Fibroblast of the aortic adventitia (primary cell): ENCODE results near the gene SFTA2. TPM values are rescaled to one million over a fixed set of nuclear protein-coding genes. Genes with fewer than 3 reads are reported as not detected.

Experiments
- DNase-seq: peaks from one replicate; pipeline ENCODE4 v3.0.0-alpha.2; 2010; ENCODE audit warnings: low read depth
- H3K4me3 ChIP-seq: 2 replicates; pipeline ENCODE4 v1.5.1; 2011; ENCODE audit warnings: low read depth, mild to moderate bottlenecking, control low read depth, low read length, moderate library complexity
- CTCF ChIP-seq: IDR thresholded peaks from 2 replicates; pipeline ENCODE4 v1.5.1; 2011; ENCODE audit warnings: mild to moderate bottlenecking, low read length, control low read depth, inconsistent platforms; ENCODE audit not compliant: insufficient read depth
- total RNA-seq: library from RNA; depleted of rRNA; stranded (reverse); fragments of >200 nt; gene quantifications from 2 replicates; pipeline ENCODE4 v1.2.3, GENCODE V29; 2012; ENCODE audit warnings: low replicate concordance

The SFTA2 gene
- total RNA-seq, 1 donor: not detected

- no peak overlapping the region for H3K4me3 ChIP-seq
- DNase-seq: no peak
- no peak for TF ChIP-seq CTCF
These were observed 34.2 kb upstream of the SFTA2 start for GRCh38 chr6:30966154-30966553.

- H3K4me3 ChIP-seq: no peak overlapping the region
- DNase-seq: no peak
- TF ChIP-seq CTCF: no peak
These were observed 33.2 kb upstream of the SFTA2 start for GRCh38 chr6:30965140-30965601.

- no peak overlapping the region for H3K4me3 ChIP-seq
- no peak for TF ChIP-seq CTCF
- no peak for DNase-seq
These were observed 32.1 kb upstream of the SFTA2 start for GRCh38 chr6:30964075-30964474.

GRCh38 chr6:30963641-30964040 lies 31.7 kb upstream of the SFTA2 start:
- TF ChIP-seq CTCF: no peak
- DNase-seq: no peak
- H3K4me3 ChIP-seq: no peak overlapping the region

GRCh38 chr6:30962716-30963115 lies 30.7 kb upstream of the SFTA2 start:
- TF ChIP-seq CTCF: no peak
- no peak for DNase-seq
- no peak overlapping the region for H3K4me3 ChIP-seq

GRCh38 chr6:30960907-30961673 lies 29.1 kb upstream of the SFTA2 start:
- DNase-seq: peak; percentile 33
- no peak for TF ChIP-seq CTCF
- H3K4me3 ChIP-seq: no peak overlapping the region

GRCh38 chr6:30957716-30958115 lies 25.7 kb upstream of the SFTA2 start:
- no peak for TF ChIP-seq CTCF
- no peak for DNase-seq
- H3K4me3 ChIP-seq: no peak overlapping the region
